BJ (cell line): ENCODE data around the gene FBRSL1. TPM values are rescaled to one million over a fixed set of nuclear protein-coding genes. Genes with fewer than 3 reads are reported as not detected.
"Not testable (repeated sequence)": the region's sequence is repeated elsewhere in the genome, so short reads cannot be mapped to it uniquely, and the experiment has no call there.

ENCODE experiments used
- CTCF ChIA-PET: fragments of 350-600 bp; formaldehyde crosslinking; extraction: SDS; loops from one replicate; lab custom pipeline; 2021; ENCODE audit warnings: antibody characterized with exemption, inconsistent platforms; lab: Yijun Ruan, JAX
- POLR2A ChIA-PET: fragments of 300-600 bp; sonication (Branson Sonifier 250); formaldehyde crosslinking; extraction: SDS; loops from one replicate; lab custom pipeline; 2021; ENCODE audit warnings: antibody characterized with exemption; lab: Charles Lee
- DNase-seq: peaks from one replicate; pipeline ENCODE4 v3.0.0-alpha.2; 2011; ENCODE audit warnings: low read depth
- H3K27me3 ChIP-seq: 2 replicates; pipeline ENCODE4 v1.6.0; 2011; ENCODE audit warnings: low read length; ENCODE audit not compliant: control insufficient read depth, insufficient read depth
- H3K36me3 ChIP-seq: 2 replicates; pipeline ENCODE4 v1.5.1; 2011; ENCODE audit warnings: low read length; ENCODE audit not compliant: control insufficient read depth, insufficient read depth
- H3K4me3 ChIP-seq: 2 replicates; pipeline ENCODE4 v1.5.1; 2011; ENCODE audit warnings: low read depth, mild to moderate bottlenecking, control low read depth, low read length
- polyA plus RNA-seq: library from polyadenylated mRNA; depleted of rRNA; stranded (reverse); fragments of >200 nt; gene quantifications from 2 replicates; pipeline ENCODE4 v1.2.3, GENCODE V29; 2011
- TF ChIP-seq, protein P1 (sequence below): IDR thresholded peaks from 2 replicates; pipeline ENCODE4 v1.5.1; 2011; ENCODE audit warnings: low read depth, mild to moderate bottlenecking, control low read depth, inconsistent platforms, low read length, moderate library complexity; ENCODE audit not compliant: insufficient read depth

FBRSL1 gene
- polyA plus RNA-seq, 1 experiment = 1.4 TPM

DNA sequence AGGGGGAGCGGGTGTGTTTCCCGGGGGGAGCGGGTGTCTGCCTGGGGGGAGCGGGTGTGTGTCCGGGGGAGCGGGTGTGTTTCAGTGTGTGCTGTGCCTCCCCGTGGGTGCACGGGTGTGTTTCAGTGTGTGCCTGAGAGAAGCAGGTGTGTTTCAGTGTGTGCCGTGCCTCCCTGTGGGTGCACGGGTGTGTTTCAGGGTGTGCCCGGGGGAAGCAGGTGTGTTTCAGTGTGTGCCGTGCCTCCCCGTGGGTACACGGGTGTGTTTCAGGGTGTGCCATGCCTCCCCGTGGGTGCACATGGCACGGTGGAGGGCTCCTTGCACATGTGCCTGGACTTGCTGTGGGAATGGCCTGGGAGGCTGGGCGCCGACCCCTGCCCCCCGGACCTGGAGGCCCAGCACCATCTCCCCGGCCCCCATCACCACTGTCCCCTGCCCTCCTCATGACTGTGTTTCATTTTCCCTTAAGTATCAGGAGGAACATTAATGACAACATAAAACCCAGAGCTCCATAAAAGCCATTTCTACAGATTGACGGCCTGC, 38.7 kb downstream of the FBRSL1 start:
- TF ChIP-seq, protein P1, sequence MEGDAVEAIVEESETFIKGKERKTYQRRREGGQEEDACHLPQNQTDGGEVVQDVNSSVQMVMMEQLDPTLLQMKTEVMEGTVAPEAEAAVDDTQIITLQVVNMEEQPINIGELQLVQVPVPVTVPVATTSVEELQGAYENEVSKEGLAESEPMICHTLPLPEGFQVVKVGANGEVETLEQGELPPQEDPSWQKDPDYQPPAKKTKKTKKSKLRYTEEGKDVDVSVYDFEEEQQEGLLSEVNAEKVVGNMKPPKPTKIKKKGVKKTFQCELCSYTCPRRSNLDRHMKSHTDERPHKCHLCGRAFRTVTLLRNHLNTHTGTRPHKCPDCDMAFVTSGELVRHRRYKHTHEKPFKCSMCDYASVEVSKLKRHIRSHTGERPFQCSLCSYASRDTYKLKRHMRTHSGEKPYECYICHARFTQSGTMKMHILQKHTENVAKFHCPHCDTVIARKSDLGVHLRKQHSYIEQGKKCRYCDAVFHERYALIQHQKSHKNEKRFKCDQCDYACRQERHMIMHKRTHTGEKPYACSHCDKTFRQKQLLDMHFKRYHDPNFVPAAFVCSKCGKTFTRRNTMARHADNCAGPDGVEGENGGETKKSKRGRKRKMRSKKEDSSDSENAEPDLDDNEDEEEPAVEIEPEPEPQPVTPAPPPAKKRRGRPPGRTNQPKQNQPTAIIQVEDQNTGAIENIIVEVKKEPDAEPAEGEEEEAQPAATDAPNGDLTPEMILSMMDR = no peak
- H3K36me3 ChIP-seq = no peaks in the 10 kb centered on the region; the same call in 1 of the 2 replicates
- ChIA-PET POLR2A (no interaction called here), CTCF (interaction anchor here (8.6 kb wide), 1 partner anchor 114 kb away, joined by 102 read pairs; no protein-coding TSS in a partner anchor)
- H3K27me3 ChIP-seq = no peaks in the 10 kb centered on the region
- H3K4me3 ChIP-seq = no peak overlapping the region
- no peak for DNase-seq

DNA sequence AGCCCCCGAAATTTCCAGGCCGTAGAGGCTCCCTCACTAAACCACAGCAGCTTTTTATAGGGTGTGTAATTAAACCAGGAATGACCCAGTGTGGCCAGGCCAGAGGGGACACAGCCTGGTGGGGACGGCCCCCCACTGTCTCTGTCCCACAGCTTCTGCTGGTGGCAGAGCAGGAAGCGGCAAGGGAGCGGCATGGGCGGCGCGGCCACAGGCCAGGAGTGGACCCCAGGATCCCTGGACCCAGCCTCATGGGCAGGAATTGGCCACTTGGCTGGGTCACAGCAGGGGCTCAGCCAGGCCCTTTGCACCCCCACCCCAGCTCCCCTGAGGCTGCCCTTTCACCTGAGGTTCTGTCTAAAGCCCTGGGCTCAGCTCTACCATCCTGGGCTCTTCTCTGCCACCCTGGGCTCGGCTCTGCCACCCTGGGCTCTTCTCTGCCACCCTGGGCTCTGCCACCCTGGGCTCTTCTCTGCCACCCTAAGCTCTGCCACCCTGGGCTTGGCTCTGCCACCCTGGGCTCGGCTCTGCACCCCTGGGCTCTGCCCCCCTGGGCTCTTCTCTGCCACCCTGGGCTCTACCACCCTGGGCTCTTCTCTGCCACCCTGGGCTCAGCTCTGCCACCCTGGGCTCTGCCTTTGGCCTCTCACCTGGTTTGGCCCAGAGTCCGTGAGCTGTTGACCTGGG, 39.3 kb downstream of the FBRSL1 start:
- no peaks in the 10 kb centered on the region for H3K27me3 ChIP-seq
- H3K4me3 ChIP-seq = no peak overlapping the region
- peaks cover 1% of the 10 kb centered on the region for H3K36me3 ChIP-seq
- ChIA-PET POLR2A (no interaction called here), CTCF (interaction anchor here (0.8 to 8.6 kb wide), 2 partner anchors 14 to 114 kb away, joined by 3 to 102 read pairs; no protein-coding TSS in a partner anchor)
- no peak for DNase-seq
- TF ChIP-seq, protein P1 = no peak

DNA sequence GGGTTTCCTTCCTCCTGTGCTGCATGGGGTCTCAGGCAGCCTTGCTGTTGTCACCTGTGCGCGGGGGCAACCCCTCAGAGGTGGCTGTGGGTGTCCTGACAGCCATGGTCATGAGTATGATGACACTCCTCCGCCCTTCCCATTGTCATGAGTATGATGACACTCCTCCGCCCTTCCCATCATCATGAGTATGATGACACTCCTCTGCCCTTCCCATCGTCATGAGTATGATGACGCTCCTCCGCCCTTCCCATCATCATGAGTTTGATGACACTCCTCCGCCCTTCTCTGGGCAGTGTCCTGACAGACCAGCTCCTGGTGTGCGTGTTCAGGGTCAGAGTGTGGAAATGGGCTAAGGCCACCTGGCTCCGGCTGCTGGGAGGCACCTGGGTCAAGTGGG, 40.0 kb downstream of the FBRSL1 start:
- no peaks in the 10 kb centered on the region for H3K27me3 ChIP-seq
- H3K36me3 ChIP-seq = peaks cover 1% of the 10 kb centered on the region
- DNase-seq = no peak
- H3K4me3 ChIP-seq = no peak overlapping the region
- TF ChIP-seq, protein P1 = no peak
- ChIA-PET CTCF (interaction anchor here (0.8 to 8.6 kb wide), 2 partner anchors 15 to 115 kb away, joined by 3 to 102 read pairs; no protein-coding TSS in a partner anchor), POLR2A (no interaction called here)

DNA sequence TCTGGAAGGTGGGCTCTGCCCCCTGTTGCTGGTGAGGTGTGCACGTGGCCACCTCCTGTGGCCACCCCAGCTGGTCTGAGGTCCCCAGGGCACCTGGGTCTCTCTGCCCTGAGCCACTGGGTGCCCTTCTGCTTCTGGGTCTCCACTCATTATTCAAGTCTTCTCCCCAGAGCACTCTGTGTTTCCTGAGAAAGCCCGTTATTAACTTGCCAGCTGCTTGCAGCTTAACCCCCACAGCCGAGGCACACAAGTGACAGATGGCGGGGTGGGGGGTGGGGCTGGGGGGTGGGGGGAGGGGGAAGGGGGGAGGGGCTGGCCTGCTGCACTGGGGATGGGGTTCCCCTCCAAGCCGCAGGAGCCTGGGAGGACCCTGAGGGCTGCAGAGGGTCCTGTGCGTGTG, 40.5 kb downstream of the FBRSL1 start:
- peaks cover 1% of the 10 kb centered on the region for H3K36me3 ChIP-seq
- ChIA-PET POLR2A (no interaction called here), CTCF (interaction anchor here (0.8 kb wide), 1 partner anchor 15 kb away, joined by 3 read pairs; no protein-coding TSS in a partner anchor)
- TF ChIP-seq, protein P1 = no peak
- no peaks in the 10 kb centered on the region for H3K27me3 ChIP-seq
- H3K4me3 ChIP-seq = no peak overlapping the region
- DNase-seq = no peak

DNA sequence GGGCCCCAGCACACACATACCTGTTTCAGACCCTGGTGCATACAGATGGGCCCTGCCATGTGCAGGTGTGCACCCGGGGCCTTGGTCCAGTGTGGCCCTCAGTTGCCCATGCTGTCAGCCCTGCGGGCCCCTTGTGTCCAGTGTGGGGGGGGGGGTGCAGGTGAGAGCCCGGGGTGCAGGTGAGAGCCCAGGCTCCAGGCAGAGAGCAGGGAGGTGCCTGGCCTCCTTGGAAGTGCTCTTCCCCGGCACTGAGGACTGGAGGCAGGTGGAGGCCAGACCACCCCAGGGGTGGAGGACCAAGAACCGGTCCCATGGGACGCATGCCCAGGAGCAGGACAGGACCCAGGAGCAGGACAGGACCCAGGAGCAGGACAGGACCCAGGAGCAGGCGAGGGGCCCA, 40.9 kb downstream of the FBRSL1 start:
- TF ChIP-seq, protein P1 = no peak
- ChIA-PET POLR2A (no interaction called here), CTCF (no interaction called here)

DNA sequence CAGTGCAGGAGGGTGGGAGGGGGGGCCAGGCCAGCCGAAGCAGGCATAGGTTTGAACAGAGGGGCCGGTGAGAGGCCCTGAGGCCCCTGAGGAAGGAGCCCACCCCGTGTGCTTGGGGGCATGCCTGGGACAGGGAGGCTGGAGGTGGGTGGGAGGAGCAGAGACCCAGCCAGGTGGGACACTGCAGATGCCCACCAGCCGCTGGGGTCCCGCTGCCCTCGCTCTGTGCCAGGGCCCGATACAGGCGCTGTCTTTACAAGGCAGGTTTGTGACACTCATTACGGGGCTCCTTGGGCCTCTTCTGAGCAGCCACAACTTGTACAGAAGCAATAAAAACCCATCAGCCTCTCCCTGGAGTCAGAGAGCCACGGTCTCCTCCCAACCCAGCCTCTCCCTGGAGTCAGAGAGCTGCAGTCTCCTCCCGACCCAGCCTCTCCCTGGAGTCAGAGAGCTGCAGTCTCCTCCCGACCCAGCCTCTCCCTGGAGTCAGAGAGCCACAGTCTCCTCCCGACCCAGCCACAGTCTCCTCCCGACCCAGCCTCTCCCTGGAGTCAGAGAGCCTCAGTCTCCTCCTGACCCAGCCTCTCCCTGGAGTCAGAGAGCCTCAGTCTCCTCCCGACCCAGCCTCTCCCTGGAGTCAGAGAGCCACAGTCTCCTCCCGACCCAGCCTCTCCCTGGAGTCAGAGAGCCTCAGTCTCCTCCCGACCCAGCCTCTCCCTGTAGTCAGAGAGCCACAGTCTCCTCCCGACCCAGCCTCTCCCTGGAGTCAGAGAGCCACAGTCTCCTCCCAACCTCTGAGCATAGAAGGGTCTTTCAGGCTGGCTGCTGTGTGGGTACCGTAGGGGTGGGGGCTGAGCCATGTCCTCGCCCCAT, 43.0 kb downstream of the FBRSL1 start:
- POLR2A ChIA-PET, H3K27me3 ChIP-seq, H3K4me3 ChIP-seq, DNase-seq, H3K36me3 ChIP-seq, CTCF ChIA-PET: not testable (repeated sequence)

More for the DNA sequence above, 40.9 kb downstream of the FBRSL1 start:
- no peak for DNase-seq
- Histone ChIP-seq H3K4me3 (no peak overlapping the region), H3K27me3 (no peaks in the 10 kb centered on the region), H3K36me3 (peaks cover 1% of the 10 kb centered on the region)
